Measurements from ENCODE around the gene BABAM2. TPM values are rescaled to one million over a fixed set of nuclear protein-coding genes. Genes with fewer than 3 reads are reported as not detected.
"Not testable (repeated sequence)": the region's sequence is repeated elsewhere in the genome, so short reads cannot be mapped to it uniquely, and the experiment has no call there.

BABAM2 gene
- total RNA-seq, 4 donors from 2014 or later: 57.2 to 72.2 (median 67.5) TPM

GRCh38 chr2:28370354-28370753 lies 479.8 kb downstream of the BABAM2 start:
- DNase-seq: peak; percentile 49 to 78
- intact Hi-C loops (cut with DNase I; ENCODE audit: low total_unique reads) (no loop called here), in situ Hi-C loops (cut with MboI; ENCODE audit: low sequenced_read_pairs in 4 of 4) (no loop called here)
- no peak for TF ChIP-seq POLR2A (IDR thresholded peaks at IDR 0.05)
- TF ChIP-seq CTCF (IDR thresholded peaks at IDR 0.05 in 4 of 5, conservative IDR thresholded peaks at IDR 0.05 in 1 of 5): no peak
- Histone ChIP-seq H3K9me3 (no peaks in the 10 kb centered on the region), H3K4me3 (no peak overlapping the region), H3K27ac (peak overlapping the region in 1 of 4 donors; percentile 16), H3K4me1 (peaks cover 6 to 12% of the 10 kb centered on the region in 2 donors), H3K27me3 (no peaks in the 10 kb centered on the region), H3K36me3 (no peaks in the 10 kb centered on the region)
- peak; percentile 74 to 87 for ATAC-seq

- H3K27me3 ChIP-seq; H3K36me3 ChIP-seq; H3K4me1 ChIP-seq; H3K27ac ChIP-seq; DNase-seq; in situ Hi-C loops (cut with MboI; ENCODE audit: low sequenced_read_pairs in 4 of 4); H3K9me3 ChIP-seq; ATAC-seq; intact Hi-C loops (cut with DNase I; ENCODE audit: low total_unique reads); H3K4me3 ChIP-seq: not testable (repeated sequence)
Observed at GRCh38 chr2:28371728-28372127, 481.2 kb downstream of the BABAM2 start.

- intact Hi-C loops (cut with DNase I; ENCODE audit: low total_unique reads): no loop called here
- no peak overlapping the region for H3K4me3 ChIP-seq
- H3K36me3 ChIP-seq: no peaks in the 10 kb centered on the region
- in situ Hi-C loops (cut with MboI; ENCODE audit: low sequenced_read_pairs in 4 of 4): no loop called here
- no peaks in the 10 kb centered on the region for H3K9me3 ChIP-seq
- DNase-seq: no peak
- peaks cover 18 to 20% of the 10 kb centered on the region in 2 donors for H3K4me1 ChIP-seq
- no peaks in the 10 kb centered on the region for H3K27me3 ChIP-seq
- no peak overlapping the region for H3K27ac ChIP-seq
- no peak for ATAC-seq
- no peak for TF ChIP-seq CTCF (IDR thresholded peaks at IDR 0.05 in 4 of 5, conservative IDR thresholded peaks at IDR 0.05 in 1 of 5)
- no peak for TF ChIP-seq POLR2A (IDR thresholded peaks at IDR 0.05)
Observed at GRCh38 chr2:28373854-28374253, 483.3 kb downstream of the BABAM2 start.

GRCh38 chr2:28374331-28374730 lies 483.8 kb downstream of the BABAM2 start:
- no peak for TF ChIP-seq POLR2A (IDR thresholded peaks at IDR 0.05)
- in situ Hi-C loops (cut with MboI; ENCODE audit: low sequenced_read_pairs in 4 of 4): no loop called here
- Histone ChIP-seq H3K27me3 (no peaks in the 10 kb centered on the region), H3K9me3 (no peaks in the 10 kb centered on the region), H3K4me1 (peaks cover 23% of the 10 kb centered on the region in 2 donors), H3K4me3 (no peak overlapping the region), H3K36me3 (no peaks in the 10 kb centered on the region), H3K27ac (no peak overlapping the region)
- DNase-seq: no peak
- intact Hi-C loops (cut with DNase I; ENCODE audit: low total_unique reads): no loop called here
- ATAC-seq: no peak

GRCh38 chr2:28375236-28375635 lies 484.7 kb downstream of the BABAM2 start:
- Histone ChIP-seq H3K36me3 (no peaks in the 10 kb centered on the region), H3K4me3 (no peak overlapping the region), H3K27ac (no peak overlapping the region), H3K27me3 (no peaks in the 10 kb centered on the region), H3K9me3 (no peaks in the 10 kb centered on the region), H3K4me1 (peaks cover 23 to 25% of the 10 kb centered on the region in 2 donors)
- no peak for TF ChIP-seq POLR2A (IDR thresholded peaks at IDR 0.05)
- intact Hi-C loops (cut with DNase I; ENCODE audit: low total_unique reads) (no loop called here), in situ Hi-C loops (cut with MboI; ENCODE audit: low sequenced_read_pairs in 4 of 4) (no loop called here)
- ATAC-seq: no peak
- DNase-seq: no peak

- in situ Hi-C loops (cut with MboI; ENCODE audit: low sequenced_read_pairs in 4 of 4) (no loop called here), intact Hi-C loops (cut with DNase I; ENCODE audit: low total_unique reads) (no loop called here)
- TF ChIP-seq CTCF (IDR thresholded peaks at IDR 0.05 in 4 of 5, conservative IDR thresholded peaks at IDR 0.05 in 1 of 5) (no peak), POLR2A (IDR thresholded peaks at IDR 0.05) (no peak)
- no peaks in the 10 kb centered on the region for H3K27me3 ChIP-seq
- H3K36me3 ChIP-seq: no peaks in the 10 kb centered on the region
- ATAC-seq (no peak), DNase-seq (no peak)
- no peak overlapping the region for H3K4me3 ChIP-seq
- peak overlapping the region in 1 of 4 donors; percentile 87 for H3K27ac ChIP-seq
- no peaks in the 10 kb centered on the region for H3K9me3 ChIP-seq
- H3K4me1 ChIP-seq: peaks cover 18 to 22% of the 10 kb centered on the region in 2 donors
Observed at GRCh38 chr2:28375742-28376631, 485.5 kb downstream of the BABAM2 start.

Data from gastrocnemius medialis (tissue), 4 donors.